Measurements from ENCODE around the gene MIER1.

The MIER1 gene

GRCh38 chr1:67018574-67018973 is 93.8 kb downstream of the MIER1 start:
- Histone ChIP-seq H3K4me1 (ENCODE audit: control insufficient read depth, insufficient read depth, low read length, poor library complexity, severe bottlenecking) (no peaks in the 10 kb centered on the region), H3K9me3 (ENCODE audit: control insufficient read depth, low read length) (no peaks in the 10 kb centered on the region), H3K27ac (ENCODE audit: insufficient read depth, low read length, poor library complexity, severe bottlenecking) (no peak overlapping the region), H3K27me3 (replicated peaks; ENCODE audit: control insufficient read depth, insufficient read depth, low read length, poor library complexity, severe bottlenecking) (no peaks in the 10 kb centered on the region), H3K4me3 (ENCODE audit: insufficient read depth, low read depth, low read length, poor library complexity, severe bottlenecking) (no peak overlapping the region), H3K36me3 (ENCODE audit: control insufficient read depth, insufficient read depth, low read length) (peaks cover 17% of the 10 kb centered on the region)
- DNase-seq = no peak

GRCh38 chr1:67019121-67019520 is 94.3 kb downstream of the MIER1 start:
- Histone ChIP-seq H3K4me3 (ENCODE audit: insufficient read depth, low read depth, low read length, poor library complexity, severe bottlenecking) (no peak overlapping the region), H3K27ac (ENCODE audit: insufficient read depth, low read length, poor library complexity, severe bottlenecking) (no peak overlapping the region), H3K4me1 (ENCODE audit: control insufficient read depth, insufficient read depth, low read length, poor library complexity, severe bottlenecking) (no peaks in the 10 kb centered on the region), H3K9me3 (ENCODE audit: control insufficient read depth, low read length) (no peaks in the 10 kb centered on the region), H3K36me3 (ENCODE audit: control insufficient read depth, insufficient read depth, low read length) (peaks cover 17% of the 10 kb centered on the region), H3K27me3 (replicated peaks; ENCODE audit: control insufficient read depth, insufficient read depth, low read length, poor library complexity, severe bottlenecking) (no peaks in the 10 kb centered on the region)
- no peak for DNase-seq

- Histone ChIP-seq H3K4me3 (ENCODE audit: insufficient read depth, low read depth, low read length, poor library complexity, severe bottlenecking) (no peak overlapping the region), H3K4me1 (ENCODE audit: control insufficient read depth, insufficient read depth, low read length, poor library complexity, severe bottlenecking) (no peaks in the 10 kb centered on the region), H3K27me3 (replicated peaks; ENCODE audit: control insufficient read depth, insufficient read depth, low read length, poor library complexity, severe bottlenecking) (no peaks in the 10 kb centered on the region), H3K9me3 (ENCODE audit: control insufficient read depth, low read length) (no peaks in the 10 kb centered on the region), H3K36me3 (ENCODE audit: control insufficient read depth, insufficient read depth, low read length) (peaks cover 17% of the 10 kb centered on the region), H3K27ac (ENCODE audit: insufficient read depth, low read length, poor library complexity, severe bottlenecking) (no peak overlapping the region)
- DNase-seq = no peak
Observed at GRCh38 chr1:67019600-67020136, 94.9 kb downstream of the MIER1 start.

DNA sequence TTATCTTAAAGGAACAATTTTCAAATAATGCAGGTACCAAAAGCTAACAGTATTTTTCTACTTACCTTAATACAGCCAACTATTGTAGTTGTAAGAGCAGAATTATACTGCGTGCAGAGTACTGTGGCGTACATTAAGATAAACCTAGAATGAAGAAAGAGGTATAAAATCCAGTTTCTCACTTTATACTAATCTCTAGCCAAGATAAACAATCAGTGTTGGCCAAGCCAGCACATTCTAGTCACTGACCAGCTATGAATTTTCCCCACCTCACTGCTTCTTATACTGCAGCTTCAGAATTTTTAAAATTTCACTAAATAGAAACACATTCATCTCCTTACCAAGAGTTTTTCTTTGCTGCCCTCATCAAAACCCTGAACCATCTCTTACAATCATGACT is 95.5 kb downstream of the MIER1 start:
- Histone ChIP-seq H3K9me3 (ENCODE audit: control insufficient read depth, low read length) (no peaks in the 10 kb centered on the region), H3K4me1 (ENCODE audit: control insufficient read depth, insufficient read depth, low read length, poor library complexity, severe bottlenecking) (no peaks in the 10 kb centered on the region), H3K36me3 (ENCODE audit: control insufficient read depth, insufficient read depth, low read length) (peaks cover 21% of the 10 kb centered on the region), H3K4me3 (ENCODE audit: insufficient read depth, low read depth, low read length, poor library complexity, severe bottlenecking) (no peak overlapping the region), H3K27me3 (replicated peaks; ENCODE audit: control insufficient read depth, insufficient read depth, low read length, poor library complexity, severe bottlenecking) (no peaks in the 10 kb centered on the region), H3K27ac (ENCODE audit: insufficient read depth, low read length, poor library complexity, severe bottlenecking) (no peak overlapping the region)
- DNase-seq = no peak

DNA sequence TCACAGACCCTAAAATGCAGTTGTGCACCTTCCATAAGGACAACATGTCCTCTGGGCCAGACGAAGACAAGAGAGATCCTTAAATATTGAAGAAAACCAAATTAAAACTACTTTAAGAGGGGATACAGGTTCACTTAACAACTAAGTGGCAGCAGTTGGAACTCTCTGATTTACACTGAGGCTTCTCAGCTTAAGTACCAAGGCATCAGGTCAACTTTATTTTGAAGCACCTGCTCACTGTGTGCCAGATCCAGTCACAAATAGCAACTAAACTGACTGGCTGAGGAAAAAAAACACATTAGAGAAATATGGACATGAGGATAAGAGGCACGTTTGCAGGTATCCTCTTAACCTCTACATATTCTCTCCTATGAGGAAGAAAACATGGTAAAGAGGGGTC is 96.0 kb downstream of the MIER1 start:
- no peaks in the 10 kb centered on the region for H3K9me3 ChIP-seq (ENCODE audit: control insufficient read depth, low read length)
- H3K27ac ChIP-seq (ENCODE audit: insufficient read depth, low read length, poor library complexity, severe bottlenecking) = no peak overlapping the region
- no peak for DNase-seq
- H3K4me1 ChIP-seq (ENCODE audit: control insufficient read depth, insufficient read depth, low read length, poor library complexity, severe bottlenecking) = no peaks in the 10 kb centered on the region
- peaks cover 21% of the 10 kb centered on the region for H3K36me3 ChIP-seq (ENCODE audit: control insufficient read depth, insufficient read depth, low read length)
- H3K27me3 ChIP-seq (replicated peaks; ENCODE audit: control insufficient read depth, insufficient read depth, low read length, poor library complexity, severe bottlenecking) = no peaks in the 10 kb centered on the region
- no peak overlapping the region for H3K4me3 ChIP-seq (ENCODE audit: insufficient read depth, low read depth, low read length, poor library complexity, severe bottlenecking)

- Histone ChIP-seq H3K9me3 (ENCODE audit: control insufficient read depth, low read length) (no peaks in the 10 kb centered on the region), H3K36me3 (ENCODE audit: control insufficient read depth, insufficient read depth, low read length) (peaks cover 4% of the 10 kb centered on the region)
- no peak for DNase-seq
Observed at GRCh38 chr1:67029472-67029871, 104.7 kb downstream of the MIER1 start.

GRCh38 chr1:67031121-67031858 is 106.5 kb downstream of the MIER1 start:
- DNase-seq = no peak
- no peaks in the 10 kb centered on the region for H3K9me3 ChIP-seq (ENCODE audit: control insufficient read depth, low read length)
- no peak overlapping the region for H3K27ac ChIP-seq (ENCODE audit: insufficient read depth, low read length, poor library complexity, severe bottlenecking)
- H3K36me3 ChIP-seq (ENCODE audit: control insufficient read depth, insufficient read depth, low read length) = no peaks in the 10 kb centered on the region
- H3K4me3 ChIP-seq (ENCODE audit: insufficient read depth, low read depth, low read length, poor library complexity, severe bottlenecking) = no peak overlapping the region
- no peaks in the 10 kb centered on the region for H3K27me3 ChIP-seq (replicated peaks; ENCODE audit: control insufficient read depth, insufficient read depth, low read length, poor library complexity, severe bottlenecking)
- no peaks in the 10 kb centered on the region for H3K4me1 ChIP-seq (ENCODE audit: control insufficient read depth, insufficient read depth, low read length, poor library complexity, severe bottlenecking)

More at GRCh38 chr1:67029472-67029871, 104.7 kb downstream of the MIER1 start:
- no peak overlapping the region for H3K4me3 ChIP-seq (ENCODE audit: insufficient read depth, low read depth, low read length, poor library complexity, severe bottlenecking)
- no peaks in the 10 kb centered on the region for H3K27me3 ChIP-seq (replicated peaks; ENCODE audit: control insufficient read depth, insufficient read depth, low read length, poor library complexity, severe bottlenecking)
- H3K27ac ChIP-seq (ENCODE audit: insufficient read depth, low read length, poor library complexity, severe bottlenecking) = no peak overlapping the region
- no peaks in the 10 kb centered on the region for H3K4me1 ChIP-seq (ENCODE audit: control insufficient read depth, insufficient read depth, low read length, poor library complexity, severe bottlenecking)

DNA sequence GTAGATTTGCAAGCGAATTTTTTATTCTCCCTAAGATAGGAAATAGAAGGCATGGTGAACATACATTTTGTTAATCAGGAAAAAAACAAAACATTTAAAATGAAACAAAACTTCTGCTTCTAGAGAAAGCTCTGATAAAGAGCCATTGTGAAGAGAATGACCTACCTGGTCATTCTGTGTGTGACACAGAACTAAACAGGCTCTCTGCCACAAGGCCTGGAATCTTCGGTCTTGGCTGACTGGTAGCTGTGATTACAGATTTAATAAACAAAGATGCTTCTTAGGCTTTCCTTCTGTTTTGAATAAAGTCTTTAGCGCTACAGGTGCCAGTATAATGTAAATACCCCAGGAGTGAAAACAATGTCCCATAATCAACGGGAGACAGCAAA is 107.1 kb downstream of the MIER1 start:
- no peak for DNase-seq
- H3K36me3 ChIP-seq (ENCODE audit: control insufficient read depth, insufficient read depth, low read length) = no peaks in the 10 kb centered on the region
- H3K9me3 ChIP-seq (ENCODE audit: control insufficient read depth, low read length) = no peaks in the 10 kb centered on the region
- H3K27ac ChIP-seq (ENCODE audit: insufficient read depth, low read length, poor library complexity, severe bottlenecking) = no peak overlapping the region
- no peaks in the 10 kb centered on the region for H3K27me3 ChIP-seq (replicated peaks; ENCODE audit: control insufficient read depth, insufficient read depth, low read length, poor library complexity, severe bottlenecking)
- H3K4me1 ChIP-seq (ENCODE audit: control insufficient read depth, insufficient read depth, low read length, poor library complexity, severe bottlenecking) = no peaks in the 10 kb centered on the region
- no peak overlapping the region for H3K4me3 ChIP-seq (ENCODE audit: insufficient read depth, low read depth, low read length, poor library complexity, severe bottlenecking)

Data from effector memory CD4-positive, alpha-beta T cell (primary cell).